Common myeloid progenitor, CD34-positive (primary cell): ENCODE data around the gene CGN.

Experiments used
- CTCF ChIA-PET: fragments of 350-600 bp; sonication (Branson Sonifier 250); formaldehyde crosslinking; loops from one replicate; lab custom pipeline; 2021; ENCODE audit warnings: antibody characterized with exemption; lab: Charles Lee
- POLR2A ChIA-PET: fragments of 350-600 bp; sonication (Branson Sonifier 250); formaldehyde crosslinking; loops from one replicate; lab custom pipeline; 2021; ENCODE audit warnings: antibody characterized with exemption; lab: Charles Lee
- DNase-seq, 3 donors: peaks; one replicate each; pipeline versions ENCODE4 v3.0.0 to v3.0.0-alpha.2; 2013
- H3K27ac ChIP-seq, 2 experiments: 1 replicate in 1 of 2; 2 replicates in 1 of 2; pipeline ENCODE4 v1.7.0; 2013; ENCODE audit warnings: inconsistent platforms in 2 of 2, low read length in 2 of 2, mild to moderate bottlenecking in 2 of 2, low read depth in 1 of 2, moderate library complexity in 1 of 2; ENCODE audit not compliant: severe bottlenecking in 2 of 2, insufficient read depth in 1 of 2, poor library complexity in 1 of 2
- H3K27me3 ChIP-seq, 5 experiments: replicated peaks in 2 of 5; 1 replicate in 3 of 5; 2 replicates in 2 of 5; pipeline versions ENCODE4 v1.6.1 to v1.7.0; 2013; ENCODE audit warnings: low read length in 4 of 5, mild to moderate bottlenecking in 2 of 5, moderate library complexity in 2 of 5, inconsistent platforms in 1 of 5; ENCODE audit not compliant: insufficient read depth in 5 of 5, control insufficient read depth in 4 of 5
- H3K36me3 ChIP-seq, 4 experiments: 1 replicate in 2 of 4; 2 replicates in 2 of 4; pipeline versions ENCODE4 v1.6.1 to v1.7.0; 2013; ENCODE audit warnings: low read length in 3 of 4, control low read depth in 1 of 4, mild to moderate bottlenecking in 1 of 4; ENCODE audit not compliant: control insufficient read depth in 4 of 4, insufficient read depth in 4 of 4
- H3K4me1 ChIP-seq, 4 experiments: 1 replicate in 3 of 4; 2 replicates in 1 of 4; pipeline versions ENCODE4 v1.6.1 to v1.7.1; 2013; ENCODE audit warnings: low read length in 3 of 4, mild to moderate bottlenecking in 3 of 4, control low read depth in 1 of 4, inconsistent platforms in 1 of 4, moderate library complexity in 1 of 4; ENCODE audit not compliant: control insufficient read depth in 4 of 4, insufficient read depth in 4 of 4; ENCODE audit errors: control extremely low read depth in 1 of 4
- H3K4me3 ChIP-seq, 7 experiments: 1 replicate in 4 of 7; 2 replicates in 3 of 7; pipeline versions ENCODE4 v1.5.1 to v1.7.0; 2013; ENCODE audit warnings: mild to moderate bottlenecking in 7 of 7, low read length in 6 of 7, moderate library complexity in 6 of 7, inconsistent platforms in 2 of 7, low read depth in 2 of 7, control low read depth in 1 of 7; ENCODE audit not compliant: insufficient read depth in 4 of 7, control insufficient read depth in 1 of 7; ENCODE audit errors: extremely low read depth in 1 of 7
- H3K9me3 ChIP-seq, 5 experiments: 1 replicate in 4 of 5; 2 replicates in 1 of 5; pipeline versions ENCODE4 v1.6.1 to v1.7.1; 2013; ENCODE audit warnings: low read length in 4 of 5, mild to moderate bottlenecking in 2 of 5, inconsistent platforms in 1 of 5, low read depth in 1 of 5, moderate library complexity in 1 of 5; ENCODE audit not compliant: control insufficient read depth in 4 of 5, insufficient read depth in 2 of 5; ENCODE audit errors: control extremely low read depth in 1 of 5
- WGBS: methylation state at CpG from one replicate; pipeline ENCODE4 v1.1.5; 2013; ENCODE audit not compliant: insufficient coverage; 5-methylcytosine and 5-hydroxymethylcytosine counted together

CGN gene

DNA sequence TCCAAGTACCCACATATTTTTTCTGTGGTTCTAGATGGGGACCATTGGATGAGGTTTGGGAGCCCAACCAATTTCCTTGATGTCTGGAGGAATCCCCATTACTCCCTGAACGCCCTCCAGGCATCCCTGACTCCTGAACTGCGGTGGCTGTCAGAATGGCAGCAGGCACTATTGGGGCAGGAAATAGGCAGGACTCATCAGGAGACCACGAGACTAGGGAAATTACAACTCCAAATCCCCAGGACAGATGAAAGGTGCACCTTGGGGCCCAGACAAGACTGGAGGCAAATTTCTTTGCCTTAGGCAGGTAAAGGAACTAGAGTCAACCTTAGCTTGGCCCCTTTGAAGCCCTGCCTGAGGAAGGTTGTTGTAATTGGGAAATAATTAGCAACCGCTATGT, 1.1 kb downstream of the CGN start:
- ChIA-PET POLR2A (no interaction called here), CTCF (interaction anchor here (1.4 to 1.5 kb wide), 2 partner anchors 10 kb away, joined by 5 read pairs; no protein-coding TSS in a partner anchor)
- H3K4me3 ChIP-seq = peak overlapping the region in 6 of 7 experiments; percentile 43 to 86 (median 78)
- H3K4me1 ChIP-seq = peaks cover 10 to 33% (median 24%) of the 10 kb centered on the region in 4 experiments
- H3K36me3 ChIP-seq = no peaks in the 10 kb centered on the region
- WGBS = 50% methylated on average over 2 of the region's 4 CpGs
- H3K27ac ChIP-seq = no peak overlapping the region
- H3K27me3 ChIP-seq = peaks cover 0 to 15% (median 10%) of the 10 kb centered on the region in 5 experiments
- DNase-seq = no peak
- no peaks in the 10 kb centered on the region for H3K9me3 ChIP-seq

- 63% methylated on average over 5 of the region's 8 CpGs for WGBS
Measured at GRCh38 chr1:151512801-151513625, 1.8 kb downstream of the CGN start.

DNA sequence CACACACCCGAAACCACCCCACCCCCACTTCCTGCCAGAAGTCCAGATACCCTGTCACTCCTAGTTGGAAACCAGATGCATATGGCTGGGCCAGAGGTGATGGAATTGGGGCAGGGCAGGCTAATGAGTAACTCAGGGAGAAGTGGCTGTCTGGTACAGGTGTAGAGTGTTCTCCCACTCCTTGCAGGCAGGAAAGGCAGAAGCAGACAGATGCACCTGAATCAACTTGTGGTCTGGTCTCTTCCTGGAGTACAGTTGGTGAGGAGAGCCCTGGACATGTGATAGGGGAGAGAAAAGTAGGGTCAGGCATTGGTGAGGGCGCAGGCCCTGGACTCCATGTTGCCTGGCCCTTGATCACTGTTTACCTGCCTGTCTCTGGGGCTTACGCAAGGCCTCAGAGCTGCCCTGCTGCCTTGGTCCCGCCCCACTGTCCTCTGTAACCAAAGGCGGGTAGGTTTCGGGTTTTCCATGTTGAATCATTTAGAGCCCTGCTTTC, 2.5 kb downstream of the CGN start:
- CTCF ChIA-PET = interaction anchor here (1.4 kb wide), 1 partner anchor 8 kb away, joined by 5 read pairs; no protein-coding TSS in a partner anchor
- H3K36me3 ChIP-seq = no peaks in the 10 kb centered on the region
- H3K4me1 ChIP-seq = peaks cover 10 to 33% (median 24%) of the 10 kb centered on the region in 4 experiments
- H3K27ac ChIP-seq = no peak overlapping the region
- POLR2A ChIA-PET = interaction anchor here (0.5 kb wide), 1 partner anchor 47 kb away, joined by 4 read pairs; no protein-coding TSS in a partner anchor
- no peaks in the 10 kb centered on the region for H3K9me3 ChIP-seq
- peak in 2 of 3 donors; percentile 40 to 41 for DNase-seq
- no peak overlapping the region for H3K4me3 ChIP-seq
- 74% methylated on average over 6 of the region's 6 CpGs for WGBS
- H3K27me3 ChIP-seq = peaks cover 0 to 15% (median 10%) of the 10 kb centered on the region in 5 experiments

More at GRCh38 chr1:151512801-151513625, 1.8 kb downstream of the CGN start:
- Histone ChIP-seq H3K27ac (no peak overlapping the region), H3K36me3 (no peaks in the 10 kb centered on the region), H3K9me3 (no peaks in the 10 kb centered on the region), H3K4me3 (no peak overlapping the region), H3K27me3 (peaks cover 0 to 15% (median 10%) of the 10 kb centered on the region in 5 experiments), H3K4me1 (peaks cover 10 to 33% (median 24%) of the 10 kb centered on the region in 4 experiments)
- ChIA-PET POLR2A (interaction anchor here (0.5 kb wide), 1 partner anchor 47 kb away, joined by 4 read pairs; no protein-coding TSS in a partner anchor), CTCF (interaction anchor here (1.4 kb wide), 1 partner anchor 9 kb away, joined by 5 read pairs; no protein-coding TSS in a partner anchor)
- no peak for DNase-seq

GRCh38 chr1:151514366-151514765, 3.2 kb downstream of the CGN start:
- CTCF ChIA-PET = no interaction called here
- 93% methylated on average over 3 of the region's 4 CpGs for WGBS
- peaks cover 0 to 15% (median 10%) of the 10 kb centered on the region in 5 experiments for H3K27me3 ChIP-seq
- no peaks in the 10 kb centered on the region for H3K36me3 ChIP-seq
- POLR2A ChIA-PET = no interaction called here
- H3K27ac ChIP-seq = no peak overlapping the region
- H3K4me3 ChIP-seq = no peak overlapping the region
- no peaks in the 10 kb centered on the region for H3K9me3 ChIP-seq
- DNase-seq = no peak
- H3K4me1 ChIP-seq = peaks cover 10 to 33% (median 24%) of the 10 kb centered on the region in 4 experiments

DNA sequence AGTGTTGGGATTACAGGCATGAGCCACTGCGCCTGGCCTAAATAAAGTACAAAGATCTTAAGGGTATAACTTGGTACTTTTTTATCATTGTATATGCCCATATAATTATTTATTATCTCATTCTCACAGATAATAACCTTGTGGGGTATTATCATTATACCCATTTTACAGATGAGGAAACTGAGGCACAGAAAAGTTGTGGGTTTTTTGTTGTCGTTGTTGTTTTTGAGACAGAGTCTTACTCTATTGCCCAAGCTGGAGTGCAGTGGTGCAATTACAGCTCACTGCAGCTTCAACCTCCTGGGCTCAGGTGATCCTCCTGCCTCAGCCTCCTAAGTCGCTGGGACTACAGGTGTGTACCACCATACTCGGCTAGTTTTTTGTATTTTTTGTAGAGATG, 4.1 kb downstream of the CGN start:
- POLR2A ChIA-PET = no interaction called here
- DNase-seq = no peak
- no peaks in the 10 kb centered on the region for H3K36me3 ChIP-seq
- 100% methylated on average over 2 of the region's 4 CpGs for WGBS
- H3K9me3 ChIP-seq = no peaks in the 10 kb centered on the region
- no peak overlapping the region for H3K27ac ChIP-seq
- H3K27me3 ChIP-seq = peaks cover 0 to 15% (median 6%) of the 10 kb centered on the region in 5 experiments
- H3K4me3 ChIP-seq = no peak overlapping the region
- H3K4me1 ChIP-seq = peaks cover 8 to 32% (median 23%) of the 10 kb centered on the region in 4 experiments
- CTCF ChIA-PET = no interaction called here

DNA sequence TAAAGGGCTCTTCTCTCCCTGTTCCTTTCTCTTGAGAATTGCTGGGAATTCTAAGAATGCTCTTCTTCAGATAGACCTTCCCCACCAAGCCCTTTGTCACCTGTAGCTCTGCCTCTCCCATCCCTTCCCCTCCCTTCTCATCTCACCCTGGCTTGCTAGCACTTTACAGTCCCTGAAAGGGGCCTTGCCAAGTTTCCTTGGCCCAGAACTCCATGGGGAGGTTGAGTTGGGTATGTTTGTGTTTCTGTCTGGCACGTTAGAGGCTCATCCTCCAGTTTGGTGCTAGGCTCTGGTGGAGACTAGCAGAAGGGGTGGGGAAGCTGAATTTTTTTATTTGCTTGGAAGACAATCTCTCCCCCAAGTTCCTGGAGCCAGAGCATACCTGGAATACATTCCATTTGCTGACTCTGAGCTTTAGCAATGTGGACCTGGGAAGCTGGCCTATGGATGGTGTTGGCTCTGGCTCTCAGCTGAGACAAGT, 4.9 kb downstream of the CGN start:
- WGBS = no CpG with 5 or more reads among the region's 1 CpG
- CTCF ChIA-PET = no interaction called here
- no peaks in the 10 kb centered on the region for H3K36me3 ChIP-seq
- H3K9me3 ChIP-seq = no peaks in the 10 kb centered on the region
- peaks cover 3 to 26% (median 18%) of the 10 kb centered on the region in 4 experiments for H3K4me1 ChIP-seq
- peaks cover 0 to 15% (median 3%) of the 10 kb centered on the region in 5 experiments for H3K27me3 ChIP-seq
- H3K4me3 ChIP-seq = no peak overlapping the region
- POLR2A ChIA-PET = no interaction called here
- no peak overlapping the region for H3K27ac ChIP-seq
- DNase-seq = no peak
